GM21825 (cell line): ENCODE data around the gene EIF5A.

Source experiments
- ATAC-seq: cut with Tn5 transposase; IDR thresholded peaks from one replicate; pipeline ENCODE4 v1.9.1; 2021; ENCODE audit warnings: mild to moderate bottlenecking, moderate library complexity; ENCODE audit not compliant: unreplicated experiment

The EIF5A gene

DNA sequence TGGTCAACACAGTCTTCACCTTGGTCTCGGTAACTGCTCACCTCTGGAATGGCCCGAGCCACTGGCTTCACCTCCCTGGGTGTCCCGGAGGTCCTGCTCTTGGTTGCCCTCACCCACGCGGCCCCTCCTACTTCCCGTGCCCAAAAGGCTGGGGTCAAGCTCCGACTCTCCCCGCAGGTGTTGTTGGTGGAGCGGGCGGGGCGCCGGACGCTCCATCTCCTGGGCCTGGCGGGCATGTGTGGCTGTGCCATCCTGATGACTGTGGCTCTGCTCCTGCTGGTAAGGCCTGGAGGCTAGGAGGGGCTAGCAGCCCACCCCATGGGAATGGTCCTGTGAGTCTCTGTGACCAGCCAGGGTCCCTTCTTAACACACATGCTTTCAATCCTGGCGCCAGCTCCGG, 22.5 kb upstream of the EIF5A start:
- ATAC-seq: no peak

GRCh38 chr17:7285679-7286078, 21.7 kb upstream of the EIF5A start:
- no peak for ATAC-seq

- ATAC-seq: no peak
Observed at GRCh38 chr17:7289256-7290032, 18.0 kb upstream of the EIF5A start.

GRCh38 chr17:7290166-7290565, 17.3 kb upstream of the EIF5A start:
- no peak for ATAC-seq

DNA sequence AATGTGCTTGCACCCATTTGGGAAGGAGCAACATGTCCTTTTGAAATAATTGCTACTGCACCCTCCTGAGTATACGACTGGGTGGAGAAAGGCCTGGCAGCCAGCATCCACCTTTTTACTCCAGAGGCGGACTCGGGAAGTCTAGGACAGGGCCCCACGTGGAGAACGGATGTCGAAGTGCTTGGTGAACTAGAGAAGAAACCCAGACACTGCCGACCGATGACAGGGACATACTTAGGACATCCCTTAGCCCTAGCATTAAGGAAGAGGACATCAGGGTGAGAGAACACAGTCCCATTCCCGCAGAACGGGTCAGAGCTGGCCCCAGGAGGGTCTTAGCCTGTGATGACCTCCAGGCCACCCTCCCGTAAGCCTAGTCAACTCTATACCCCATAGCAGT, 16.7 kb upstream of the EIF5A start:
- no peak for ATAC-seq

- ATAC-seq: no peak
Observed at GRCh38 chr17:7292194-7292593, 15.2 kb upstream of the EIF5A start.

DNA sequence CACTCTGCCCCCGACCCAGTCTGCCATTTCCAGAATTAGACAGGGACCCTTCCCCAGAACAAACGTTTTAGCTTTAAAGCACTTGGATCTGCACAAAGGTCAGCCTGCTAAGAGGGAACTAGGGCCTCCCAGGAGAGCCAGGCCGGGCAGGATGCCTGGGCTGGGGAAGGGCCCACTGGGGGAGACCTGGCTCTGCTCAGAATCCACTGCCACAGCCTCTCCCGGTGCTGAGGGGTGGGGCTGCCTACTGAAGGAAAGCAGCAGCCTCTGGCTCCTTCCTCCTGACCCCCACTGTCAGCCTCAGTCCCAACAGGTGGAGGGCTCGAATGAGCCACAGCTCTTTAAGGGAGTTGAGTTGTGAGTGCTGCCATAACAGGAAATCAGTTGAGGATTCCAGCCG, 14.7 kb upstream of the EIF5A start:
- ATAC-seq: no peak

DNA sequence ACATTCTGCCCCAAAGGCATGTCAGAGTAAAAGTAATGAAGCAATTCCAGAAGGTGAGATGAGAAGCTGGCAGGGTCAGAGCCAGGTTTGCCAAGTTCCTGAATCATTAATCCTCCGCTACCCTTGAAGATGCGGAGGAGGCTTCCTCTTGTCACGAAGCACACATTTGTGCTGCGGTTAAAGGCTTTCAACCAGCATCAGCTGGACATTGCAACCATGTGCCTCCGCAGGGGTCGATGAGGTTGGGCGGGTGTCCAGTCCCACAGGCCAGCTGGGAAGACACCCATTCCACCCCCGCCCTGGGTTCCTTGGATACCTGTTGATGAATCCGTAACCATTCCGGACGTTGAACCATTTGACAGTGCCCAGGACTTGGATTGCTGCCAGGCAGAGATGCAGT, 14.3 kb upstream of the EIF5A start:
- no peak for ATAC-seq

- ATAC-seq: no peak
Observed at GRCh38 chr17:7293816-7294613, 13.4 kb upstream of the EIF5A start.

GRCh38 chr17:7294614-7295153, 12.7 kb upstream of the EIF5A start, which contains the start of gene YBX2:
Gene YBX2 (minus strand): TSS chr17:7294639. CDS start chr17:7294500, 139 bp downstream.
- no peak for ATAC-seq

- no peak for ATAC-seq
Observed at GRCh38 chr17:7295230-7296180, 11.9 kb upstream of the EIF5A start.

- ATAC-seq: no peak
Observed at GRCh38 chr17:7296189-7296861, 11.1 kb upstream of the EIF5A start.

DNA sequence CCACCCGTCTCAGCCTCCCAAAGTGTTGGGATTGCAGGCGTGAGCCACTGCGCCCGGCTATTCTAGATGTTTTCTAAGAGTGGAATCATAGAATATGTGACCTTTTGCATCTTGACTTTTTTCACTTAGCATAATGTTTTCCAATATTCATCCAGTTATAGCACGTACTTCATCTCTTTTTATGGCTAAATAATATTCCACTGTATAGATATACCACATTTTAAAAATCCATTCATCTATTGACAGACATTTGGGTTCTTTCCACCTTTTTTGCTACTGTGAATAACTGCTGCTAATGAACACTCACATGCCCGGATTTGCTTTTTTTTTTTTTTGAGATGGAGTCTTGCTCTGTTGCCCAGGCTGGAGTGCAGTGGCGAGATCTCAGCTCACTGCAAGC, 3.2 kb upstream of the EIF5A start:
- no peak for ATAC-seq

GRCh38 chr17:7307686-7308624, 527 bp downstream of the EIF5A start:
- no peak for ATAC-seq

DNA sequence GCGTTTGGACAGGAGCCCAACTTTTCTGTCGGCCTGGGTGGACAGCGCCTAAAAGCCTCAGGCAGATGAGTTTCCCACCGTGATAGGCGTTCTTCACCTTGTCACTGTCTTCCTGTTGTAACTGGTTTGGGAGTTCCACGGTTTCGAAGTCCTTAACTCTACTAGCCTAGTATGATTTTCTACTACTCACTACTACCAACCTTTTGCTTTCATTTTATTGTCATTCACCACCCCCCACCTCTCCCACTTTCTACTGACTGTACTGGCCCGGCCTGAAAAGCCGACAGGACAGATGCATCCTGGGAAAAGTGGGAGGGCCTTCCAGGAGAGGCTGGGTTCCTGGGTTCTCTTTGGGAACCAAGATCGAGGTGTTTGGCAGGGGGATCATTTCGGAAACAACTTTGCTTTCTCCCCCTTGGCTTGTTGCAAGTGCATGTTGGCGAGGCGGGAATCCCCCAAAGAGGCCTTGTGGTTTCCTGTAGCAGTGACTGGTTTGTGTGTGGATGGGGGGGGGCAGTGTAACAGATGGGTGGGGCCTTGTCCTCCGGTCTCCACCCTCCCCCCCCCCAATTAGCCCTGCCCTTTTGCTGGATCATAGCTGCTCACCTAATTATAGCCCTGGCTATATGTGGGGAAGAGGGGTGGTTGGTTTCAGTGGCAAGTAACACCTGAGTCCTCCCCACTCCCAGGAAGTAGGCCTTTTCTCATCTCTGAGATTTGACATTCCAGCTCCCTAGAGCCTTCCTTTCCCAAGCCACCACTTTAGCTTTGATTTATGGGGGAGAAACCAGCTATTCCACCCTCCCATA, 1.4 kb downstream of the EIF5A start:
- ATAC-seq: peak; percentile 25

DNA sequence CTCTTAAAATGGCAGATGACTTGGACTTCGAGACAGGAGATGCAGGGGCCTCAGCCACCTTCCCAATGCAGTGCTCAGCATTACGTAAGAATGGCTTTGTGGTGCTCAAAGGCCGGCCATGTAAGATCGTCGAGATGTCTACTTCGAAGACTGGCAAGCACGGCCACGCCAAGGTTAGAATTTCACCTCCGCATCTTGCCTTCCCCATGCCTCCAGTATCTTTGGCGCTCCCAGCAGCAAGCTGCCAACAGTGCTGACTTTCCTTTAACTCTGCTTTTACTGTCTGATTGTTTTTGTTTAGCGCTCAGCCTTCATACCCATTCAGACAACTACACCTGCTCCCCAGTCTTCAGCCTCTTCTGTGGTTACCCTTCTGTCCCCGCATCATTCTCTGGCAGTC, 2.2 kb downstream of the EIF5A start:
- no peak for ATAC-seq

GRCh38 chr17:7311110-7311705, 3.8 kb downstream of the EIF5A start:
- no peak for ATAC-seq
